Endothelial cell of umbilical vein (primary cell): ENCODE results near the gene FURIN. TPM values are rescaled to one million over a fixed set of nuclear protein-coding genes. Genes with fewer than 3 reads are reported as not detected.

Experiments
- BruUV-seq: library from RNA; stranded (reverse); fragments of 400-500 nt; replicated peaks from 2 replicates; lab custom pipeline; 2021; lab: Mats Ljungman, UMichigan
- CTCF ChIA-PET: fragments of 300-600, 350-600 bp; sonication (Branson Sonifier 250); formaldehyde crosslinking; loops from one replicate; lab custom pipeline; 2021; ENCODE audit warnings: antibody characterized with exemption, inconsistent platforms; lab: Charles Lee
- POLR2A ChIA-PET: fragments of 300-600, 350-600 bp; sonication (Branson Sonifier 250); formaldehyde crosslinking; loops from one replicate; lab custom pipeline; 2021; ENCODE audit warnings: antibody characterized with exemption, inconsistent platforms; lab: Charles Lee
- DNase-seq: peaks from one replicate; pipeline ENCODE4 v3.0.0-alpha.2; 2011; ENCODE audit warnings: low read depth, low spot score
- FAIRE-seq: peaks from 2 replicates; lab custom pipeline; 2011; peaks lifted over from hg19 to GRCh38; lab: Jason Lieb, UNC
- H2AFZ ChIP-seq: 2 replicates; pipeline ENCODE4 v1.6.0; 2012; ENCODE audit warnings: low read depth, low read length, control low read depth, inconsistent platforms
- H3K27ac ChIP-seq: 2 replicates; pipeline ENCODE4 v1.5.1; 2011; ENCODE audit warnings: low read depth, mild to moderate bottlenecking, control low read depth, low read length, moderate library complexity; ENCODE audit not compliant: insufficient read depth
- H3K27me3 ChIP-seq, 2 experiments: 2 replicates each; pipeline versions ENCODE4 v1.6.0 to v1.6.1; 2011; ENCODE audit warnings: low read length in 2 of 2, mixed read lengths in 1 of 2; ENCODE audit not compliant: control insufficient read depth in 2 of 2, insufficient read depth in 2 of 2
- H3K36me3 ChIP-seq, 2 experiments: 2 replicates in 1 of 2; 3 replicates in 1 of 2; pipeline ENCODE4 v1.5.1; 2011; ENCODE audit warnings: low read length in 2 of 2, mild to moderate bottlenecking in 1 of 2, moderate library complexity in 1 of 2; ENCODE audit not compliant: control insufficient read depth in 2 of 2, insufficient read depth in 2 of 2; ENCODE audit errors: extremely low read depth in 1 of 2
- H3K4me1 ChIP-seq: 3 replicates; pipeline ENCODE4 v1.5.1; 2011; ENCODE audit warnings: mild to moderate bottlenecking, low read length; ENCODE audit not compliant: control insufficient read depth, insufficient read depth; ENCODE audit errors: extremely low read depth
- H3K4me2 ChIP-seq: 2 replicates; pipeline ENCODE4 v1.6.1; 2011; ENCODE audit warnings: low read length, control low read depth, mixed read lengths; ENCODE audit not compliant: insufficient read depth
- H3K4me3 ChIP-seq, 3 experiments: fragments of 200-600 bp in 1 of 3; sonication (generic), shearing (Covaris generic) in 1 of 3; replicated peaks in 1 of 3; 2 replicates each; pipeline ENCODE4 v1.5.1; 2011 to 2016; ENCODE audit warnings: control low read depth in 3 of 3, low read length in 3 of 3, mild to moderate bottlenecking in 2 of 3, inconsistent platforms in 1 of 3, low read depth in 1 of 3, moderate library complexity in 1 of 3; ENCODE audit not compliant: insufficient read depth in 1 of 3
- H3K79me2 ChIP-seq: 2 replicates; pipeline ENCODE4 v1.6.0; 2012; ENCODE audit warnings: low read length, inconsistent platforms; ENCODE audit not compliant: control insufficient read depth, insufficient read depth
- H3K9ac ChIP-seq: replicated peaks from 2 replicates; pipeline ENCODE3; 2011; ENCODE audit warnings: low read length, control low read depth; ENCODE audit not compliant: insufficient read depth; ENCODE audit errors: extremely low read depth
- H3K9me1 ChIP-seq: replicated peaks from 3 replicates; pipeline ENCODE4 v1.6.0; 2011; ENCODE audit warnings: mild to moderate bottlenecking, low read length; ENCODE audit not compliant: control insufficient read depth, insufficient read depth; ENCODE audit errors: extremely low read depth
- H3K9me3 ChIP-seq: replicated peaks from 2 replicates; pipeline ENCODE4 v1.5.1; 2012; ENCODE audit warnings: low read length, inconsistent platforms; ENCODE audit not compliant: control insufficient read depth, insufficient read depth
- H4K20me1 ChIP-seq: replicated peaks from 2 replicates; pipeline ENCODE3; 2011; ENCODE audit warnings: mild to moderate bottlenecking, low read length; ENCODE audit not compliant: control insufficient read depth, insufficient read depth; ENCODE audit errors: extremely low read depth
- EZH2 ChIP-seq: IDR thresholded peaks from 2 replicates; pipeline ENCODE4 v1.6.1; 2012; ENCODE audit warnings: borderline replicate concordance, low read depth, mild to moderate bottlenecking, moderate library complexity, low read length, inconsistent platforms; ENCODE audit not compliant: severe bottlenecking
- FOS ChIP-seq: IDR thresholded peaks from 2 replicates; pipeline ENCODE4 v1.6.1; 2011; ENCODE audit warnings: mild to moderate bottlenecking, low read length, moderate library complexity, borderline replicate concordance; ENCODE audit not compliant: insufficient read depth
- GATA2 ChIP-seq: IDR thresholded peaks from 2 replicates; pipeline ENCODE4 v1.7.0; 2011; ENCODE audit warnings: low read depth, mild to moderate bottlenecking, moderate library complexity, mixed read lengths, low read length; ENCODE audit not compliant: insufficient read length, insufficient read depth
- JUN ChIP-seq: IDR thresholded peaks from 2 replicates; pipeline ENCODE4 v1.6.1; 2011; ENCODE audit warnings: borderline replicate concordance, low read depth; ENCODE audit not compliant: insufficient read length, insufficient read depth
- MYC ChIP-seq: IDR thresholded peaks from one replicate; pipeline ENCODE4 v1.6.1; 2011; ENCODE audit warnings: mild to moderate bottlenecking, low read depth, low read length
- POLR2A ChIP-seq: IDR thresholded peaks from 2 replicates; pipeline ENCODE4 v1.6.1; 2012; ENCODE audit warnings: low read depth, mild to moderate bottlenecking, control low read depth, low read length
- POLR2AphosphoS5 ChIP-seq: IDR thresholded peaks from 2 replicates; pipeline ENCODE4 v1.6.1; 2012; ENCODE audit warnings: low read depth, mild to moderate bottlenecking, control low read depth, low read length, moderate library complexity; ENCODE audit not compliant: insufficient read depth
- dilution Hi-C: fragments of 300-500 bp; cut with MboI; formaldehyde crosslinking; loops from one replicate; pipeline ENCODE4 v1.15.0; 2019; ENCODE audit warnings: low sequenced_read_pairs; ENCODE audit not compliant: extremely low pct_ligation_motif_present
- intact Hi-C: fragments of 100-400 bp; cut with micrococcal nuclease; formaldehyde crosslinking; loops from one replicate; pipeline ENCODE4 v1.10.0; 2022
- polyA plus RNA-seq, 4 experiments: library from polyadenylated mRNA; depleted of rRNA in 3 of 4; stranded (reverse) in 3 of 4; unstranded in 1 of 4; fragments of >200 nt; gene quantifications; 2 replicates each; pipeline versions ENCODE4 v1.2.1 to v1.2.3, GENCODE V29; 2011 to 2012; ENCODE audit warnings: missing spikeins in 1 of 4
- total RNA-seq: library from RNA; stranded (reverse); gene quantifications from 2 replicates; pipeline ENCODE4 v1.2.3, GENCODE V29; 2021
- TF ChIP-seq, protein P1 (sequence below): IDR thresholded peaks from 2 replicates; pipeline ENCODE4 v1.6.1; 2011; ENCODE audit not compliant: insufficient read depth, insufficient read length
- TF ChIP-seq, protein P2 (sequence below), 2 donors: IDR thresholded peaks; 1 replicate in 1 of 2; 2 replicates in 1 of 2; pipeline ENCODE4 v1.5.1; 2011; ENCODE audit warnings: low read length in 2 of 2, mild to moderate bottlenecking in 2 of 2, moderate library complexity in 2 of 2, control low read depth in 1 of 2, inconsistent platforms in 1 of 2, low read depth in 1 of 2; ENCODE audit not compliant: insufficient read depth in 1 of 2; ENCODE audit errors: extremely low read depth in 1 of 2

Gene FURIN
- total and polyA plus RNA-seq, 2 donors (not counting 3 experiments of a cell fraction or from before 2014, with no cell fraction given): 77.4 to 131 TPM

DNA sequence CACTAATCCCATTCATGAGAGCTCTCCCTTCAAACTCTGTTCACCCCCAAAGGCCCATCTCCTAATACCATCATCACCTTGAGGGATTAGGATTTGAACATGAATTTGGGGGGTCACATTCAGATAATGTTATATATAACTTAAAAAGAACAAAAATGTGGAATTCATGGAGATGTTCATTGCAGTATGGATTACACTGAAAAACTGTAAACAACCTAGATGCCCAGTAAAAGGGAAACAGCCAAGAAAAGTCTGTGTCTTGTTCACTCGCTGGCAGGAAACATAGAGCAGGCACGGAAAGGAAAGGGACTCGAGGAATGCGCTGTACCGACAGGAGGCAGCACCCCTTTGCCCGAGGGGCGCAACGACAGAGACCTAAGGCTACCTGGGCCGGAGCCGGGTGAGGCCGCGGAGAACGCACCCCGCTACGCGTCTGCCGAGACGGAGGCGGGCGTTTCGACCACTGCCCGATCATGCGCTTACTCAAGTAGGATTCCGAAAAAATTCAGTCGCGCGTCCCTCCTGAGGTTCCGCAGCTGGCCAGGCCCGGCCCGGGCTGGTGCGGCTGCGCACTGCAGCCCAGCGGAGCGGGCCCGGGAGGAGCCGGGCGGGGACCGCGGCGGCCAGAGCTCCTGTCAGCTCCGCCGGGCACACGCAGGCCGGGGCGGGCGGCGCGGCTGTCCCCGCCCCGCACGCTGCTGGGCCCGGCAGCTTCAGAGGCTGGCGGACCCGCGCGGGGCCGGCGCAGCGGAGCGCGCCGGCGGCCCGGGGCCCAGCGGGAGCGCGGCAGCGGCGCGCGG is 33.9 kb downstream of the FURIN start:
- Histone ChIP-seq H2AFZ (peak overlapping the region; percentile 94), H3K4me1 (peaks cover 17% of the 10 kb centered on the region), H3K27me3 (no peaks in the 10 kb centered on the region), H3K9ac (peak overlapping the region; percentile 58), H3K4me2 (peak overlapping the region; percentile 92), H3K4me3 (peak overlapping the region; percentile 53 to 79 (median 63)), H3K9me1 (no peaks in the 10 kb centered on the region), H3K79me2 (peaks cover 4% of the 10 kb centered on the region), H3K9me3 (no peaks in the 10 kb centered on the region), H4K20me1 (no peaks in the 10 kb centered on the region), H3K36me3 (peaks cover 0 to 19% of the 10 kb centered on the region in 2 experiments), H3K27ac (peak overlapping the region; percentile 51)
- TF ChIP-seq FOS (no peak), POLR2A (peak; percentile 78), JUN (no peak), EZH2 (no peak), GATA2 (no peak), MYC (peak; percentile 15), POLR2AphosphoS5 (peak; percentile 55)
- TF ChIP-seq, protein P1, sequence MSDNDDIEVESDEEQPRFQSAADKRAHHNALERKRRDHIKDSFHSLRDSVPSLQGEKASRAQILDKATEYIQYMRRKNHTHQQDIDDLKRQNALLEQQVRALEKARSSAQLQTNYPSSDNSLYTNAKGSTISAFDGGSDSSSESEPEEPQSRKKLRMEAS: no peak
- TF ChIP-seq, protein P2, sequence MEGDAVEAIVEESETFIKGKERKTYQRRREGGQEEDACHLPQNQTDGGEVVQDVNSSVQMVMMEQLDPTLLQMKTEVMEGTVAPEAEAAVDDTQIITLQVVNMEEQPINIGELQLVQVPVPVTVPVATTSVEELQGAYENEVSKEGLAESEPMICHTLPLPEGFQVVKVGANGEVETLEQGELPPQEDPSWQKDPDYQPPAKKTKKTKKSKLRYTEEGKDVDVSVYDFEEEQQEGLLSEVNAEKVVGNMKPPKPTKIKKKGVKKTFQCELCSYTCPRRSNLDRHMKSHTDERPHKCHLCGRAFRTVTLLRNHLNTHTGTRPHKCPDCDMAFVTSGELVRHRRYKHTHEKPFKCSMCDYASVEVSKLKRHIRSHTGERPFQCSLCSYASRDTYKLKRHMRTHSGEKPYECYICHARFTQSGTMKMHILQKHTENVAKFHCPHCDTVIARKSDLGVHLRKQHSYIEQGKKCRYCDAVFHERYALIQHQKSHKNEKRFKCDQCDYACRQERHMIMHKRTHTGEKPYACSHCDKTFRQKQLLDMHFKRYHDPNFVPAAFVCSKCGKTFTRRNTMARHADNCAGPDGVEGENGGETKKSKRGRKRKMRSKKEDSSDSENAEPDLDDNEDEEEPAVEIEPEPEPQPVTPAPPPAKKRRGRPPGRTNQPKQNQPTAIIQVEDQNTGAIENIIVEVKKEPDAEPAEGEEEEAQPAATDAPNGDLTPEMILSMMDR (IDR thresholded peaks at IDR 0.05; ENCODE audit: extremely low read depth in 1 of 2, insufficient read depth in 1 of 2, low read depth in 1 of 2, low read length in 2 of 2): peak; percentile 66 to 77
- DNase-seq: peak; percentile 88
- FAIRE-seq: peak; percentile 90
- intact Hi-C loops: loop anchor here (1.0 kb wide), 1 partner anchor 29 kb away; no protein-coding TSS in a partner anchor
- dilution Hi-C loops: no loop called here
- TSS peak; percentile 22 for BruUV-seq
- CTCF ChIA-PET: interaction anchor here (0.8 to 7.3 kb wide), 10 partner anchors 15 to 612 kb away, joined by 3 to 57 read pairs (median 4); partner anchors contain the start of genes HDDC3 and UNC45A
- POLR2A ChIA-PET: interaction anchor here (0.6 to 1.1 kb wide), 2 partner anchors 252 to 883 kb away, joined by 3 to 5 read pairs; no protein-coding TSS in a partner anchor
